HG03196 (cell line): ENCODE measurements around the gene TXNRD2.

Source experiments
- ATAC-seq: cut with Tn5 transposase; IDR thresholded peaks from one replicate; pipeline ENCODE4 v1.9.1; 2021; ENCODE audit not compliant: unreplicated experiment

Gene TXNRD2

GRCh38 chr22:19967850-19968449 lies 26.3 kb upstream of the TXNRD2 start:
- ATAC-seq: no peak

- no peak for ATAC-seq
These were observed 25.5 kb upstream of the TXNRD2 start for GRCh38 chr22:19966908-19967750.

GRCh38 chr22:19965771-19966709 lies 24.4 kb upstream of the TXNRD2 start:
- no peak for ATAC-seq

GRCh38 chr22:19964701-19965386 lies 23.2 kb upstream of the TXNRD2 start:
- ATAC-seq: no peak

- no peak for ATAC-seq
These were observed 22.4 kb upstream of the TXNRD2 start for GRCh38 chr22:19963863-19964642.

GRCh38 chr22:19962909-19963806 lies 21.5 kb upstream of the TXNRD2 start:
- ATAC-seq: no peak

GRCh38 chr22:19962246-19962908 lies 20.8 kb upstream of the TXNRD2 start:
- no peak for ATAC-seq

GRCh38 chr22:19961868-19962245 lies 20.2 kb upstream of the TXNRD2 start:
- ATAC-seq: no peak

GRCh38 chr22:19961201-19961580 lies 19.6 kb upstream of the TXNRD2 start:
- no peak for ATAC-seq

- no peak for ATAC-seq
These were observed 19.0 kb upstream of the TXNRD2 start for GRCh38 chr22:19960491-19961200.

GRCh38 chr22:19959587-19960490 lies 18.2 kb upstream of the TXNRD2 start:
- ATAC-seq: no peak

GRCh38 chr22:19959043-19959586 lies 17.5 kb upstream of the TXNRD2 start:
- no peak for ATAC-seq

GRCh38 chr22:19958083-19959042 lies 16.7 kb upstream of the TXNRD2 start:
- no peak for ATAC-seq

GRCh38 chr22:19957445-19957844 lies 15.8 kb upstream of the TXNRD2 start:
- ATAC-seq: no peak
